SK-MEL-5 (cell line): ENCODE data around the gene SSTR1. TPM values are rescaled to one million over a fixed set of nuclear protein-coding genes. Genes with fewer than 3 reads are reported as not detected.

Experiments
- DNase-seq: peaks from one replicate; pipeline ENCODE4 v3.0.0-alpha.2; 2016; ENCODE audit warnings: low read depth, low spot score
- in situ Hi-C: cut with HindIII; loops from 2 replicates; pipeline ENCODE4 v1.10.0; 2016; ENCODE audit warnings: low sequenced_read_pairs, high pct_unique_total_duplicates, low pct_unique_long_range_greater_than_20kb
- total RNA-seq: library from RNA; depleted of rRNA; stranded (reverse); fragments of >200 nt; shearing (Covaris generic); gene quantifications from 2 replicates; pipeline ENCODE4 v1.2.3, GENCODE V29; 2014

The SSTR1 gene
- total RNA-seq, 1 experiment from 2014 or later: not detected

GRCh38 chr14:38199076-38199475, 8.6 kb upstream of the SSTR1 start:
- DNase-seq: no peak
- in situ Hi-C loops: no loop called here

- in situ Hi-C loops: no loop called here
- DNase-seq: no peak
Observed at GRCh38 chr14:38199739-38200138, 8.0 kb upstream of the SSTR1 start.

- in situ Hi-C loops: no loop called here
- no peak for DNase-seq
Observed at GRCh38 chr14:38201137-38201828, 6.4 kb upstream of the SSTR1 start.

GRCh38 chr14:38202444-38203191, 5.1 kb upstream of the SSTR1 start:
- in situ Hi-C loops: no loop called here
- no peak for DNase-seq

GRCh38 chr14:38203929-38204718, 3.6 kb upstream of the SSTR1 start:
- in situ Hi-C loops: no loop called here
- DNase-seq: no peak

GRCh38 chr14:38204719-38205115, 3.0 kb upstream of the SSTR1 start:
- in situ Hi-C loops: no loop called here
- DNase-seq: no peak

- no peak for DNase-seq
Observed at GRCh38 chr14:38205119-38205813, 2.4 kb upstream of the SSTR1 start.

GRCh38 chr14:38205949-38206665, 1.6 kb upstream of the SSTR1 start:
- in situ Hi-C loops: no loop called here

More at GRCh38 chr14:38205119-38205813, 2.4 kb upstream of the SSTR1 start:
- in situ Hi-C loops: no loop called here

GRCh38 chr14:38206689-38207376, 871 bp upstream of the SSTR1 start:
- no peak for DNase-seq
- in situ Hi-C loops: no loop called here

More at GRCh38 chr14:38205949-38206665, 1.6 kb upstream of the SSTR1 start:
- no peak for DNase-seq

GRCh38 chr14:38207377-38207735, 348 bp upstream of the SSTR1 start:
- no peak for DNase-seq
- in situ Hi-C loops: no loop called here

GRCh38 chr14:38208618-38209562, 1.2 kb downstream of the SSTR1 start:
- in situ Hi-C loops: no loop called here
- DNase-seq: no peak

GRCh38 chr14:38209572-38210557, 2.2 kb downstream of the SSTR1 start:
- in situ Hi-C loops: no loop called here
- DNase-seq: no peak

GRCh38 chr14:38210587-38211216, 3.0 kb downstream of the SSTR1 start:
- DNase-seq: no peak
- in situ Hi-C loops: no loop called here

GRCh38 chr14:38211255-38211735, 3.6 kb downstream of the SSTR1 start:
- in situ Hi-C loops: no loop called here

More at GRCh38 chr14:38211255-38211735, 3.6 kb downstream of the SSTR1 start:
- no peak for DNase-seq
